Suprapubic skin (tissue), 4 donors: ENCODE data around the gene HMGCL. TPM values are rescaled to one million over a fixed set of nuclear protein-coding genes. Genes with fewer than 3 reads are reported as not detected.

Experiments used
- DNase-seq, 2 donors: peaks; one replicate each; pipeline ENCODE4 v3.0.0-alpha.2; 2019; ENCODE audit warnings: low spot score in 2 of 2
- H3K27ac ChIP-seq: fragments of 200-600 bp; sonication (generic); one replicate; pipeline ENCODE4 v1.5.1; 2019
- H3K27me3 ChIP-seq: fragments of 200-600 bp; sonication (generic); one replicate; pipeline ENCODE4 v1.5.1; 2019
- H3K36me3 ChIP-seq: fragments of 200-600 bp; sonication (generic); one replicate; pipeline ENCODE4 v1.5.1; 2019
- H3K4me1 ChIP-seq: fragments of 200-600 bp; sonication (generic); one replicate; pipeline ENCODE4 v1.5.1; 2019
- H3K4me3 ChIP-seq: fragments of 200-600 bp; sonication (generic); one replicate; pipeline ENCODE4 v1.5.1; 2019; ENCODE audit warnings: mild to moderate bottlenecking
- H3K9me3 ChIP-seq: fragments of 200-600 bp; sonication (generic); one replicate; pipeline ENCODE4 v1.5.1; 2019
- EP300 ChIP-seq: sonication (generic); formaldehyde crosslinking; IDR thresholded peaks from one replicate; pipeline ENCODE4 v1.6.1; 2017; ENCODE audit warnings: antibody characterized with exemption
- POLR2A ChIP-seq, 2 donors: fragments of 450-650 bp; IDR thresholded peaks; one replicate each; pipeline ENCODE4 v1.6.1; 2017; ENCODE audit warnings: antibody characterized with exemption in 2 of 2, mild to moderate bottlenecking in 2 of 2, moderate library complexity in 2 of 2
- POLR2AphosphoS5 ChIP-seq, 3 donors: sonication (generic); formaldehyde crosslinking; IDR thresholded peaks; one replicate each; pipeline ENCODE4 v1.6.1; 2017; ENCODE audit warnings: antibody characterized with exemption in 3 of 3
- WGBS: methylation state at CpG from one replicate; pipeline ENCODE4 v1.1.5; 2018; 5-methylcytosine and 5-hydroxymethylcytosine counted together
- total RNA-seq, 4 donors: library from RNA; depleted of rRNA; stranded (reverse); fragments of >200 nt; gene quantifications; one replicate each; pipeline ENCODE4 v1.1.0, GENCODE V29; 2016
- TF ChIP-seq, protein P1 (sequence below), 2 donors: fragments of 200-600 bp in 1 of 2; fragments of 450-650 bp in 1 of 2; sonication (generic) in 1 of 2; IDR thresholded peaks; one replicate each; pipeline ENCODE4 v1.5.1; 2016 to 2019; ENCODE audit warnings: antibody characterized with exemption in 2 of 2, mild to moderate bottlenecking in 1 of 2, moderate library complexity in 1 of 2

HMGCL gene
- total RNA-seq, 4 donors from 2014 or later, result 17.7 to 41.9 (median 29.3) TPM

DNA sequence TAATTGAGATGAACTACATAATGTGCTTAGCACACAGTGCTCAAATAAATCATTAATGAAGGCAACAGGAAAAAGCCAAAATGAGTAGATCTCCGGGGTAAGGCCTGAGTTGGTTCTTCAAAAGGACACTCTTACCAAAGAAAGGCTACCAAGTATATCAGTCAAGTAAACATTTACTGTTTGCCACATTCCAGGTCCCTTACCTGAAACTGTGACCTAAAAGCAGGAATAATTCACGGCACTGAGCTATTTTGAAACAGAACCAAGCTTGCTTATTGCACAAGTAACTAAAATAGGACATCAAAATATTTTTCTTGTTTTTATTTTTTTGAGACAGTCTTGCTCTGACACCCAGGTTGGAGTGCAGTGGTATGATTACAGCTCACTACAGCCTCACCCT lies 49.0 kb downstream of the HMGCL start:
- Histone ChIP-seq H3K4me3 (no peak overlapping the region), H3K27ac (no peak overlapping the region), H3K36me3 (peaks cover 11% of the 10 kb centered on the region), H3K4me1 (peaks cover 39% of the 10 kb centered on the region), H3K9me3 (no peaks in the 10 kb centered on the region), H3K27me3 (no peaks in the 10 kb centered on the region)
- DNase-seq, result no peak
- TF ChIP-seq, protein P1, sequence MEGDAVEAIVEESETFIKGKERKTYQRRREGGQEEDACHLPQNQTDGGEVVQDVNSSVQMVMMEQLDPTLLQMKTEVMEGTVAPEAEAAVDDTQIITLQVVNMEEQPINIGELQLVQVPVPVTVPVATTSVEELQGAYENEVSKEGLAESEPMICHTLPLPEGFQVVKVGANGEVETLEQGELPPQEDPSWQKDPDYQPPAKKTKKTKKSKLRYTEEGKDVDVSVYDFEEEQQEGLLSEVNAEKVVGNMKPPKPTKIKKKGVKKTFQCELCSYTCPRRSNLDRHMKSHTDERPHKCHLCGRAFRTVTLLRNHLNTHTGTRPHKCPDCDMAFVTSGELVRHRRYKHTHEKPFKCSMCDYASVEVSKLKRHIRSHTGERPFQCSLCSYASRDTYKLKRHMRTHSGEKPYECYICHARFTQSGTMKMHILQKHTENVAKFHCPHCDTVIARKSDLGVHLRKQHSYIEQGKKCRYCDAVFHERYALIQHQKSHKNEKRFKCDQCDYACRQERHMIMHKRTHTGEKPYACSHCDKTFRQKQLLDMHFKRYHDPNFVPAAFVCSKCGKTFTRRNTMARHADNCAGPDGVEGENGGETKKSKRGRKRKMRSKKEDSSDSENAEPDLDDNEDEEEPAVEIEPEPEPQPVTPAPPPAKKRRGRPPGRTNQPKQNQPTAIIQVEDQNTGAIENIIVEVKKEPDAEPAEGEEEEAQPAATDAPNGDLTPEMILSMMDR (IDR thresholded peaks at IDR 0.05), result no peak
- TF ChIP-seq POLR2AphosphoS5 (IDR thresholded peaks at IDR 0.05) (no peak), EP300 (no peak), POLR2A (IDR thresholded peaks at IDR 0.05) (no peak)
- 81% methylated on average over 2 of the region's 2 CpGs for WGBS

DNA sequence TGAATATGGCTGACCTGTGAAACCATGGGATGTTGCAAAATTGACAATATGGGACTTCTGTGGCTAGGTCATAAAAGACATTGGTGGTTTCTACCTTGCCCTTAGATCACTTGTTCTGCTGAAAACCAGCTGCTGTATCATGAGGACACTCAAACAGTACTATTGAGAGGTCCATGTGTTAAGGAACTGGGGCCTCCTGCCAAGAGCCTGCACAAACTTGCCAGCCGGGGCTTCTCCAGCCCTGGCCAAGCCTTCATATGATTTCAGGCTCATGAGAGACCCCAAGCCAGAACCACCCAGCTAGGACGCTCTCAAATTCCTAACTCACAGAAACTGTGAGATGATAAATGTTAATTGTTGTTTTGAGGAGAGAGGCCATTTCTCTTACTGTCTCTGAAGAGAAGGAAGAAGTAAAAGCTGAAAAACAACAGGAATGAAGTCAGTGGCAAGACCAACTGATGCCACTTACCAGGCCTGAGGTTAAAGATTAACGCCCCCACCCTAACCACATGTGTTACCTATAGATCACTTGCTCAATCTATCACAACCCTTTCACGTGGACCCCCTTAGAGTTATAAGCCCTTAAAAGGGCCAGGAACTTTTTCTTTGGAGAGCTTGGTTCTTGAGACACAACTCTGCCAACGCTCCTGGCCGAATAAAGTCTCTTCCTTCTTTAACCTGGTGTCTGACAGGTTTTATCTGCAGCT lies 50.9 kb downstream of the HMGCL start:
- no peak overlapping the region for H3K4me3 ChIP-seq
- no peak overlapping the region for H3K27ac ChIP-seq
- no peaks in the 10 kb centered on the region for H3K27me3 ChIP-seq
- H3K36me3 ChIP-seq, result peaks cover 11% of the 10 kb centered on the region
- 78% methylated on average over 6 of the region's 6 CpGs for WGBS
- H3K9me3 ChIP-seq, result no peaks in the 10 kb centered on the region
- H3K4me1 ChIP-seq, result peaks cover 26% of the 10 kb centered on the region
- TF ChIP-seq EP300 (no peak), POLR2A (IDR thresholded peaks at IDR 0.05) (no peak), POLR2AphosphoS5 (IDR thresholded peaks at IDR 0.05) (no peak)
- TF ChIP-seq, protein P1 (IDR thresholded peaks at IDR 0.05), result no peak
- no peak for DNase-seq

DNA sequence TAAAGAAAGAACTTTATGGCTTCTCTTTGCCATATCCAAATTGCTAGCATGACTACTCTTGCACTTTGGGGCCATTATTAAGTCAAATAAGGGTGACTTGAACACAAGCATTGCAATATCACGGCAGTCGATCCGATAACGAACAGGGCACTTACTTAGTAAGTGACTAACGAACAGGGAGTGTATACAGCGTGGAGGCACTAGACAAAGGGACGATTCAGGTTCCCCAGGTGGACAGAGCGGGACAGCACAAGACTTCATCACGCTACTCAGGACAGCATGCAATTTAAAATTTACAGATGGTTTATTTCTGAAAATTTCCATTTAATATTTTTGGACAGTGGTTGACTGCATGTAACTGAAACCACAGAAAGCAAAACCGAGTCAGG lies 52.4 kb downstream of the HMGCL start:
- no peaks in the 10 kb centered on the region for H3K9me3 ChIP-seq
- no peak overlapping the region for H3K4me3 ChIP-seq
- WGBS, result 92% methylated on average over 10 of the region's 10 CpGs
- H3K36me3 ChIP-seq, result peaks cover 11% of the 10 kb centered on the region
- no peak for DNase-seq
- no peaks in the 10 kb centered on the region for H3K27me3 ChIP-seq
- H3K27ac ChIP-seq, result no peak overlapping the region
- H3K4me1 ChIP-seq, result peaks cover 19% of the 10 kb centered on the region
- TF ChIP-seq, protein P1 (IDR thresholded peaks at IDR 0.05), result no peak
- no peak for TF ChIP-seq EP300
- no peak for TF ChIP-seq POLR2A (IDR thresholded peaks at IDR 0.05)
- TF ChIP-seq POLR2AphosphoS5 (IDR thresholded peaks at IDR 0.05), result no peak

DNA sequence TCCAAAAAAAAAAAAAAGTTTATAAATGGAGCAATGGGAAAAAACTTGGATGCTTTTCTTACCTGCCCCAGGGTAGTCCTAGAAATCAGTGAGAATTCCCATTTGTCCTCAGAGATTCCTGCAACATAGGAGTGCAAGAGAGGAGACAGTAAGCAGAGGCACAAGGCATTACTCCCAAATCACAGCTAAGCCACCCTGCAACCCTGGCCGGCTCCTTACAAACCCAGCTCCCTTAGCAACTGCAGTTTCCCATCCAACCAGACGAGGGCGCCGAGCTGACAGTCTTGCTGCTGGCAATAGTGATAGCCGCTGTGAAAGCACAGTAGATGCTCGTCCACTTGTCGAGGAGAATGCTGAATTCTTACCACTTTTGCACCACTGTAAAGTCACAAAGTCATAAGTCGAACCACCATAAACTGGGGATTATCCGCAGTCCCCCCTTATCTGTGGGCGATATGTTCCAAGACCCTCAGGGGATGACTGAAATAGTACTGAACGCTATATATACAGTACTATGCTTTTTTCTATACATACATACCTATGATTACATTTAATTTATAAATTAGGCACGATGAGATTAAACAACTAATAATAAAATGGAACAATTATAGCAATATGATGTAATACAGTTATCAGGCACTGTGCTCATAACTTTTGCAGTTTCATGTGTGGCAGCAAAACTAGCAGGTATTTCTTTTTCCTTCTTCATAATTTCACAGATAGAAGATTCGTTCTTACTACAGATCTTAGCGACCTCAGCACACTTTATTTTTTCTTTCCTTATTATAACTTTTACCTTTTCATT lies 53.0 kb downstream of the HMGCL start:
- Histone ChIP-seq H3K9me3 (no peaks in the 10 kb centered on the region), H3K27ac (no peak overlapping the region), H3K36me3 (peaks cover 15% of the 10 kb centered on the region), H3K27me3 (no peaks in the 10 kb centered on the region), H3K4me1 (peaks cover 13% of the 10 kb centered on the region), H3K4me3 (no peak overlapping the region)
- peak; percentile 90 to 96 for DNase-seq
- WGBS, result 12% methylated on average over 14 of the region's 14 CpGs
- TF ChIP-seq, protein P1 (IDR thresholded peaks at IDR 0.05), result peak; percentile 82 to 92
- TF ChIP-seq EP300, result no peak

DNA sequence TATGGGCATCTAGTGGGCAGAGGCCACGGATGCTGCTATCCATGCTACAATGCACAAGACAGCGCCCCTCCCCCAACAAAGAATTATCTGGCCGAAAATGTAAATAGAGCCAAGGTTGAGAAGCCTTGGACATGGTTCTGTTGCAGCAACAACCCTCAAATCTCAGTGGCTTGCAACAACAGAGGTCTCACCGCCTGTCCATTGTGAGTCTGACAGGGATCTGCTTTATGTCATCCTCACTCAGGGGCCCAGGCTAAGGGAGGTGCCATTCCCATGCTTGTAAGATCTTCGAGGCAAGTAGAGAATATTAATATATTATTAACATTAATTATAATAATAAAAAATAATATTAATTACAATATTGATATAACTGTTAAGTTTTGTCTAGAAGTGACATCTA lies 56.5 kb downstream of the HMGCL start:
- H3K36me3 ChIP-seq, result peaks cover 29% of the 10 kb centered on the region
- H3K4me3 ChIP-seq, result no peak overlapping the region
- no peaks in the 10 kb centered on the region for H3K27me3 ChIP-seq
- peaks cover 6% of the 10 kb centered on the region for H3K4me1 ChIP-seq
- H3K27ac ChIP-seq, result no peak overlapping the region
- 81% methylated on average over 5 of the region's 5 CpGs for WGBS
- no peaks in the 10 kb centered on the region for H3K9me3 ChIP-seq
- DNase-seq, result no peak
- no peak for TF ChIP-seq POLR2AphosphoS5 (IDR thresholded peaks at IDR 0.05)
- no peak for TF ChIP-seq EP300
- no peak for TF ChIP-seq POLR2A (IDR thresholded peaks at IDR 0.05)
- TF ChIP-seq, protein P1 (IDR thresholded peaks at IDR 0.05), result no peak
